GM19238 (cell line): ENCODE measurements around the gene MAL.
"Not testable (repeated sequence)": the region's sequence is repeated elsewhere in the genome, so short reads cannot be mapped to it uniquely, and the experiment has no call there.

Source experiments
- DNase-seq: peaks from one replicate; pipeline ENCODE4 v3.0.0; 2011; ENCODE audit warnings: low spot score; ENCODE audit not compliant: insufficient read length

The MAL gene

GRCh38 chr2:95087379-95087778, 61.9 kb downstream of the MAL start:
- DNase-seq, result no peak

- DNase-seq, result no peak
These were observed 66.5 kb downstream of the MAL start for GRCh38 chr2:95091885-95092555.

GRCh38 chr2:95098273-95098672, 72.8 kb downstream of the MAL start:
- DNase-seq, result not testable (repeated sequence)

GRCh38 chr2:95099910-95100309, 74.4 kb downstream of the MAL start:
- no peak for DNase-seq
